Measurements from ENCODE around the gene UVRAG.

DNA sequence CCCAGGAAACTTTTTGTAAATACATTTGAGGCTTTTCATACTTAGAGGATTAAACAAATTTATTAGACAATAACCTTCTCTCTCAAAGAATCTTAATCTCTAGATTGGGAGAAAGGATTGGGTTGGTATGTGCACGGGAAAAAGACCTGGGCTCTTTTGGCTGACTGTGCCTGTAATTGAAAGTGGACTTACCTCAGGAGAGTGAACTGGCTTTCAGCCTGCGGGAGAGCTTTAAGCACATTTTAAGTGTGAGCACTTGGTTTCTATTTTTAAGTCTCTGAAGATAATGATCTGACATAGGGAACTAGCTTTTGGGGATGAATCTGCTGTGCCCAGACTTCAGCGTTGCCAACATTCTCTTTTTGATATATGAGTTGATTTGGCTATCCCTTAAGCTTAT lies 35.8 kb downstream of the UVRAG start:
- TF ChIP-seq, protein P1, sequence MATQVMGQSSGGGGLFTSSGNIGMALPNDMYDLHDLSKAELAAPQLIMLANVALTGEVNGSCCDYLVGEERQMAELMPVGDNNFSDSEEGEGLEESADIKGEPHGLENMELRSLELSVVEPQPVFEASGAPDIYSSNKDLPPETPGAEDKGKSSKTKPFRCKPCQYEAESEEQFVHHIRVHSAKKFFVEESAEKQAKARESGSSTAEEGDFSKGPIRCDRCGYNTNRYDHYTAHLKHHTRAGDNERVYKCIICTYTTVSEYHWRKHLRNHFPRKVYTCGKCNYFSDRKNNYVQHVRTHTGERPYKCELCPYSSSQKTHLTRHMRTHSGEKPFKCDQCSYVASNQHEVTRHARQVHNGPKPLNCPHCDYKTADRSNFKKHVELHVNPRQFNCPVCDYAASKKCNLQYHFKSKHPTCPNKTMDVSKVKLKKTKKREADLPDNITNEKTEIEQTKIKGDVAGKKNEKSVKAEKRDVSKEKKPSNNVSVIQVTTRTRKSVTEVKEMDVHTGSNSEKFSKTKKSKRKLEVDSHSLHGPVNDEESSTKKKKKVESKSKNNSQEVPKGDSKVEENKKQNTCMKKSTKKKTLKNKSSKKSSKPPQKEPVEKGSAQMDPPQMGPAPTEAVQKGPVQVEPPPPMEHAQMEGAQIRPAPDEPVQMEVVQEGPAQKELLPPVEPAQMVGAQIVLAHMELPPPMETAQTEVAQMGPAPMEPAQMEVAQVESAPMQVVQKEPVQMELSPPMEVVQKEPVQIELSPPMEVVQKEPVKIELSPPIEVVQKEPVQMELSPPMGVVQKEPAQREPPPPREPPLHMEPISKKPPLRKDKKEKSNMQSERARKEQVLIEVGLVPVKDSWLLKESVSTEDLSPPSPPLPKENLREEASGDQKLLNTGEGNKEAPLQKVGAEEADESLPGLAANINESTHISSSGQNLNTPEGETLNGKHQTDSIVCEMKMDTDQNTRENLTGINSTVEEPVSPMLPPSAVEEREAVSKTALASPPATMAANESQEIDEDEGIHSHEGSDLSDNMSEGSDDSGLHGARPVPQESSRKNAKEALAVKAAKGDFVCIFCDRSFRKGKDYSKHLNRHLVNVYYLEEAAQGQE (IDR thresholded peaks at IDR 0.05; ENCODE audit: insufficient read depth in 1 of 2, low read depth in 2 of 2, low read length in 1 of 2): no peak
- TF ChIP-seq POLR2AphosphoS5 (IDR thresholded peaks at IDR 0.05; ENCODE audit: low read depth, low read length) (no peak), SIN3A (IDR thresholded peaks at IDR 0.05; ENCODE audit: borderline replicate concordance, insufficient read depth, low read depth, low read length) (no peak)

Measured in Panc1 (cell line).